GM23248 (cell line): Measurements from ENCODE around the gene PON3.

Experiments used
- EZH2 ChIP-seq: fragments of 200-600 bp; sonication (generic); IDR thresholded peaks from 2 replicates; pipeline ENCODE4 v1.6.1; 2018; ENCODE audit warnings: antibody characterized with exemption, mild to moderate bottlenecking; ENCODE audit not compliant: insufficient read depth, poor library complexity, severe bottlenecking
- EZH2phosphoT487 ChIP-seq: fragments of 200-600 bp; sonication (generic); IDR thresholded peaks from 2 replicates; pipeline ENCODE4 v1.6.1; 2018; ENCODE audit warnings: antibody characterized with exemption, moderate library complexity, mild to moderate bottlenecking, low read depth; ENCODE audit not compliant: insufficient read depth

DNA sequence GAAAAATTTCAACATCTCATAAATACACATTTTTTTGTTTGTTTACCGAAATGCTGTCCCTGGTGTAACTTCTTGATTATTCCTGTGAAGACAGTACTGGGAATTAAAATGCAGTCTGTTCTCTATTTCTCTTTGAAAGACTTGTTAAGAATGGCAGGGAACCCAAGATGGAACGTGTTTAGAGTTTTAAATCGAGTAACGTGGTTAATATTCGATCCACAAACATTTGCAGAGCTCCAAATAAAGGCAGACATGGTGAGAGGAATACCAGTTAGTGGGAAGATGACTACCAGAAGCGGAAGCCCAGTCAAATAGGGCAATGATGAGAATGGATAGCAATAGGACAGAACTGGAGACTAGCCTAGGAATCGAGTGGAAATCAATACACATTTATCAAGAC is 6.7 kb downstream of the PON3 start:
- TF ChIP-seq EZH2: no peak
- TF ChIP-seq EZH2phosphoT487: no peak
